Measurements from ENCODE around the gene FOXL1. TPM values are rescaled to one million over a fixed set of nuclear protein-coding genes. Genes with fewer than 3 reads are reported as not detected.

The FOXL1 gene
- total RNA-seq, 2 experiments from 2014 or later: not detected

Other genes starting within 250 kb of the FOXL1 start
- gene FOXF1, start 68.0 kb upstream of the FOXL1 start, total RNA-seq: not detected
- 10 to 100 TPM; 28.7 to 29.1 TPM for gene MTHFSD, start 23.3 kb upstream of the FOXL1 start, total RNA-seq
- gene FOXC2, start 11.7 kb upstream of the FOXL1 start, total RNA-seq: not detected